Heart left ventricle (tissue), 13 donors: ENCODE data around the gene LSP1.

Source experiments
- CTCF ChIP-seq, 12 donors: fragments of 200-600 bp; sonication (generic) in 4 of 12; IDR thresholded peaks; one replicate each; pipeline versions ENCODE4 v1.5.0 to v1.8.0; 2018 to 2022; ENCODE audit warnings: antibody characterized with exemption in 12 of 12, mild to moderate bottlenecking in 5 of 12
- POLR2A ChIP-seq, 2 donors: fragments of 450-650 bp; IDR thresholded peaks; one replicate each; pipeline ENCODE4 v1.6.1; 2017; ENCODE audit warnings: antibody characterized with exemption in 2 of 2, mild to moderate bottlenecking in 2 of 2, moderate library complexity in 2 of 2
- donor health status: ischemic (EF 13 %, LVEDD 7.1; RV severe dilation, severe dysfunction).
- donor health status: DM: no; HTN: yes; CAD: no.
- donor health status: DM: no; HTN: no; CAD: no.
- donor health status: ischemic (EF 25% LVEDD 6.9; RV normal size, moderate dysfunction).
- donor health status: ischemic (EF 25% LVEDD 5.7; RV mildly dilated, moderate dysfunction).
- donor health status: ischemic (EF 35%, LVEDD 5.7; RV mildly dilated, moderate dysfunction).
- donor health status: nonischemic (EF 11% LVEDD 7.7; RV severe dilation, severe dysfunction).
- donor health status: DM: yes; HTN: yes; CAD: no.
- donor health status: PGD.
- donor health status: ischemic (EF 29% LVEDD 5.4; RV normal size, mild dysfunction).
- donor health status: nonischemic (EF 23%, LVEDD 6.1; RV moderate dilation, normal function).

GRCh38 chr11:1839924-1840779 is 12.7 kb upstream of the LSP1 start:
- no peak for TF ChIP-seq CTCF (IDR thresholded peaks at IDR 0.05)
- no peak for TF ChIP-seq POLR2A (IDR thresholded peaks at IDR 0.05)
